ENCODE measurements around the gene BRAT1. TPM values are rescaled to one million over a fixed set of nuclear protein-coding genes. Genes with fewer than 3 reads are reported as not detected.

The BRAT1 gene
- total RNA-seq, 1 donor from 2014 or later = 24.1 TPM

GRCh38 chr7:2512179-2512661 is 43.1 kb downstream of the BRAT1 start:
- TF ChIP-seq CTCF (IDR thresholded peaks at IDR 0.05) = no peak
- DNase-seq (no peak), ATAC-seq (no peak)
- Histone ChIP-seq H3K9me3 (no peaks in the 10 kb centered on the region), H3K27ac (peak overlapping the region; percentile 78), H3K27me3 (no peaks in the 10 kb centered on the region), H3K4me1 (peaks cover 52% of the 10 kb centered on the region), H3K4me3 (no peak overlapping the region), H3K36me3 (no peaks in the 10 kb centered on the region)
- intact Hi-C loops (cut with DNase I) = no loop called here

- no peaks in the 10 kb centered on the region for H3K27me3 ChIP-seq
- no peaks in the 10 kb centered on the region for H3K9me3 ChIP-seq
- H3K27ac ChIP-seq = peak overlapping the region; percentile 78
- ATAC-seq (no peak), DNase-seq (no peak)
- intact Hi-C loops (cut with DNase I) = no loop called here
- H3K36me3 ChIP-seq = no peaks in the 10 kb centered on the region
- peak overlapping the region; percentile 33 for H3K4me3 ChIP-seq
- TF ChIP-seq CTCF (IDR thresholded peaks at IDR 0.05) = no peak
- H3K4me1 ChIP-seq = peaks cover 52% of the 10 kb centered on the region
Measured at GRCh38 chr7:2511769-2512168, 43.6 kb downstream of the BRAT1 start.

GRCh38 chr7:2510909-2511768 is 44.2 kb downstream of the BRAT1 start:
- intact Hi-C loops (cut with DNase I) = no loop called here
- Histone ChIP-seq H3K36me3 (no peaks in the 10 kb centered on the region), H3K27ac (peak overlapping the region; percentile 78), H3K4me3 (peak overlapping the region; percentile 33), H3K9me3 (no peaks in the 10 kb centered on the region), H3K4me1 (peaks cover 52% of the 10 kb centered on the region), H3K27me3 (no peaks in the 10 kb centered on the region)
- TF ChIP-seq CTCF (IDR thresholded peaks at IDR 0.05) = no peak
- ATAC-seq (peak; percentile 52), DNase-seq (no peak)

DNA sequence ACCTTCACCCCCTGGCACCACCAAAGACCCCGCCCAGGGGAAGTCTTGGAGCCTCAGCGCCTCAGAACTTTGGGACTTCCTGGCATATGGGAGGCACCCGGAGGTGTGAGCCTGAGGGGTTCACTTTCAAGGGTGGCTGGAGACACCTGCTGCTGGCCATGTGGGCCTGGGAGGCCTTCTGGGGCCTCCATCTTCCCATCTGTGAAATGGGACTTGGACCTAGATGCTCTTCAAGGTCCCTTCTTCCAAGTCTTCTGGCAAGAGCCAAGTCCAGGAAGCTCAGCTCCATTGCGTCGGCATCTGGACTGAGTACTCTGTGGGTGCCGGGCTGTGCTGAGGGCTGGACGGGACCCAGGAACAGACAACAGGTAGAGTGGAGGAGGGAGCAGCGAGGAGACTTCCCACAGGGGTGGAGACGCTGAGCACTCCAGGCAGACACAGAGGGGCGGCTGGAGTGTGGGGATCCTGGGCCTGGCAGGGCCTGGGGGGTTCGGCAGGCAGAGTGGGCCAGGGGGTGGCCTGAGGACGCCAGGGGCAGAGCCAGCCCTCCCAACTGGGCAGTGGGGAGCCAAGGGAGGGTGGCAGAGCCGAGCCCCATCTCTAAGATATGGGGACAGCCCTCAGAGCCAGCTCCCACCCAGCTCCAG is 45.1 kb downstream of the BRAT1 start:
- H3K36me3 ChIP-seq = no peaks in the 10 kb centered on the region
- H3K4me1 ChIP-seq = peaks cover 52% of the 10 kb centered on the region
- no peak for ATAC-seq
- no peak for TF ChIP-seq CTCF (IDR thresholded peaks at IDR 0.05)
- no peak overlapping the region for H3K4me3 ChIP-seq
- no peak for DNase-seq
- H3K27ac ChIP-seq = peak overlapping the region; percentile 78
- no peaks in the 10 kb centered on the region for H3K27me3 ChIP-seq
- no peaks in the 10 kb centered on the region for H3K9me3 ChIP-seq
- intact Hi-C loops (cut with DNase I) = no loop called here

DNA sequence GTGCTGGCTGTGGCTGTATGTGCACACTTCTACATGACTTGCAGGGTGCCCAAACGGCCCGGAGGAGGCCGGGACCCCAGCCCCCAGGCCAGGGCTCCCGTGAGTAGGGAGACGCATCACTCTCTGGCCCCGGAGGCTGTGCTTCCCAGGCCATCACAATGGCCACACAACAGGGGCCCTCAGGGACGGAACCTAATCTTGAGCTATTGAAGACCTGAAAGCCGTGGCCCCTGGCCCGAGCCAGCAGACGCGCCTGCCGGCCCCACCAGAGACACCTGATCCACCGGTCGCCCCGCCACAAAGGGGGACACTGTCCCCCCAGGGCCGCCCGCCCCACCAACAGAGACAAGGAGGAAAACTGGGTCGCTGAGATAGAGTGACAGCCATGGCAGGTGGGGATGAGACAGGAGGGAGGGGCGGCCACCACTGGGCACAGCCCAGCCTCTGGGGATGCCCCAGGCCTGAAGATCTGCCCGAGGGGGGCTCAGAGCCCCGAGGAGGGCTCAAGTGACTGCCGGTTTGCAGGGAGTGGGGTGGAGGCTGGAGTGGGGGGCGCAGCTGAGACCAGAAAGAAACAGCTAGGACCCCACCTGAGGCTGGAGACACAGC is 45.9 kb downstream of the BRAT1 start:
- ATAC-seq (no peak), DNase-seq (no peak)
- Histone ChIP-seq H3K27ac (no peak overlapping the region), H3K27me3 (no peaks in the 10 kb centered on the region), H3K36me3 (no peaks in the 10 kb centered on the region), H3K9me3 (no peaks in the 10 kb centered on the region), H3K4me3 (no peak overlapping the region), H3K4me1 (peaks cover 52% of the 10 kb centered on the region)
- TF ChIP-seq CTCF (IDR thresholded peaks at IDR 0.05) = no peak
- intact Hi-C loops (cut with DNase I) = no loop called here

Data from upper lobe of right lung (tissue), 1 donor.